ENCODE measurements around the gene MIX23.
A peak's percentile ranks its signal among the peaks of the same experiment; 100 is the strongest.

- no peak for TF ChIP-seq POLR2A (IDR thresholded peaks at IDR 0.05)
- TF ChIP-seq, protein P1, sequence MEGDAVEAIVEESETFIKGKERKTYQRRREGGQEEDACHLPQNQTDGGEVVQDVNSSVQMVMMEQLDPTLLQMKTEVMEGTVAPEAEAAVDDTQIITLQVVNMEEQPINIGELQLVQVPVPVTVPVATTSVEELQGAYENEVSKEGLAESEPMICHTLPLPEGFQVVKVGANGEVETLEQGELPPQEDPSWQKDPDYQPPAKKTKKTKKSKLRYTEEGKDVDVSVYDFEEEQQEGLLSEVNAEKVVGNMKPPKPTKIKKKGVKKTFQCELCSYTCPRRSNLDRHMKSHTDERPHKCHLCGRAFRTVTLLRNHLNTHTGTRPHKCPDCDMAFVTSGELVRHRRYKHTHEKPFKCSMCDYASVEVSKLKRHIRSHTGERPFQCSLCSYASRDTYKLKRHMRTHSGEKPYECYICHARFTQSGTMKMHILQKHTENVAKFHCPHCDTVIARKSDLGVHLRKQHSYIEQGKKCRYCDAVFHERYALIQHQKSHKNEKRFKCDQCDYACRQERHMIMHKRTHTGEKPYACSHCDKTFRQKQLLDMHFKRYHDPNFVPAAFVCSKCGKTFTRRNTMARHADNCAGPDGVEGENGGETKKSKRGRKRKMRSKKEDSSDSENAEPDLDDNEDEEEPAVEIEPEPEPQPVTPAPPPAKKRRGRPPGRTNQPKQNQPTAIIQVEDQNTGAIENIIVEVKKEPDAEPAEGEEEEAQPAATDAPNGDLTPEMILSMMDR (IDR thresholded peaks at IDR 0.05 in 8 of 11, conservative IDR thresholded peaks at IDR 0.05 in 3 of 11): peak in 1 of 11 experiments; percentile 17
These were observed at the start of gene MIX23 for GRCh38 chr3:122382888-122383666.

Data from spleen (tissue), 7 donors.